ENCODE measurements around the gene KIF26A. TPM values are rescaled to one million over a fixed set of nuclear protein-coding genes. Genes with fewer than 3 reads are reported as not detected.

The KIF26A gene
- total RNA-seq = 1 to 10 TPM; 7.7 to 7.9 TPM

- POLR2A ChIA-PET = no interaction called here
- peak within 1 kb of the TSS; percentile 54 for H3K4me3 Mint-ChIP-seq
- CTCF ChIA-PET = interaction anchor here (1.0 to 1.9 kb wide), 6 partner anchors 13 to 427 kb away, joined by 3 to 11 read pairs (median 4); no protein-coding TSS in a partner anchor
- peaks cover 10% of the 10 kb centered on the region for H3K4me1 Mint-ChIP-seq
- H3K9me3 Mint-ChIP-seq = no peaks in the 10 kb centered on the region
- H3K27ac Mint-ChIP-seq = no peak within 1 kb of the TSS
- H3K36me3 Mint-ChIP-seq (ENCODE audit: low read depth) = no peaks in the 10 kb centered on the region
- DNase-seq = peak; percentile 33
- peaks cover 32% of the 10 kb centered on the region for H3K27me3 Mint-ChIP-seq
Observed at GRCh38 chr14:104138098-104138717, at the start of gene KIF26A. Gene KIF26A (plus strand): TSS chr14:104138587. CDS start chr14:104138723, 136 bp downstream.

- DNase-seq = no peak
- Mint-ChIP-seq H3K27ac (no peak overlapping the region), H3K4me1 (peaks cover 4% of the 10 kb centered on the region), H3K9me3 (no peaks in the 10 kb centered on the region), H3K4me3 (no peak overlapping the region), H3K27me3 (peaks cover 1% of the 10 kb centered on the region), H3K36me3 (ENCODE audit: low read depth) (no peaks in the 10 kb centered on the region)
- CTCF ChIA-PET = no interaction called here
- POLR2A ChIA-PET = no interaction called here
Observed at GRCh38 chr14:104090071-104090748, 48.2 kb upstream of the KIF26A start.

GRCh38 chr14:104091061-104091926 lies 47.1 kb upstream of the KIF26A start:
- Mint-ChIP-seq H3K4me3 (no peak overlapping the region), H3K27ac (no peak overlapping the region), H3K36me3 (ENCODE audit: low read depth) (no peaks in the 10 kb centered on the region), H3K4me1 (peaks cover 4% of the 10 kb centered on the region), H3K27me3 (peaks cover under 1% of the 10 kb centered on the region), H3K9me3 (no peaks in the 10 kb centered on the region)
- ChIA-PET CTCF (no interaction called here), POLR2A (no interaction called here)
- no peak for DNase-seq

GRCh38 chr14:104091927-104092771 lies 46.2 kb upstream of the KIF26A start:
- DNase-seq = no peak
- Mint-ChIP-seq H3K27me3 (no peaks in the 10 kb centered on the region), H3K36me3 (ENCODE audit: low read depth) (no peaks in the 10 kb centered on the region), H3K27ac (no peak overlapping the region), H3K4me3 (no peak overlapping the region), H3K9me3 (no peaks in the 10 kb centered on the region), H3K4me1 (peaks cover 4% of the 10 kb centered on the region)
- ChIA-PET CTCF (no interaction called here), POLR2A (no interaction called here)

GRCh38 chr14:104092931-104093365 lies 45.4 kb upstream of the KIF26A start:
- H3K27ac Mint-ChIP-seq = no peak overlapping the region

GRCh38 chr14:104093366-104094055 lies 44.9 kb upstream of the KIF26A start:
- Mint-ChIP-seq H3K36me3 (ENCODE audit: low read depth) (no peaks in the 10 kb centered on the region), H3K27ac (no peak overlapping the region), H3K4me1 (peaks cover 4% of the 10 kb centered on the region), H3K9me3 (no peaks in the 10 kb centered on the region), H3K4me3 (no peak overlapping the region), H3K27me3 (no peaks in the 10 kb centered on the region)
- ChIA-PET POLR2A (no interaction called here), CTCF (interaction anchor here (0.8 to 1.7 kb wide), 7 partner anchors 10 to 470 kb away, joined by 3 to 6 read pairs (median 3); no protein-coding TSS in a partner anchor)
- no peak for DNase-seq

More at GRCh38 chr14:104092931-104093365, 45.4 kb upstream of the KIF26A start:
- no peaks in the 10 kb centered on the region for H3K9me3 Mint-ChIP-seq
- H3K36me3 Mint-ChIP-seq (ENCODE audit: low read depth) = no peaks in the 10 kb centered on the region
- POLR2A ChIA-PET = no interaction called here
- peaks cover 4% of the 10 kb centered on the region for H3K4me1 Mint-ChIP-seq
- no peaks in the 10 kb centered on the region for H3K27me3 Mint-ChIP-seq
- no peak for DNase-seq
- H3K4me3 Mint-ChIP-seq = no peak overlapping the region
- CTCF ChIA-PET = interaction anchor here (1.5 kb wide), 1 partner anchor 135 kb away, joined by 3 read pairs; no protein-coding TSS in a partner anchor

GRCh38 chr14:104094056-104094708 lies 44.2 kb upstream of the KIF26A start:
- Mint-ChIP-seq H3K36me3 (ENCODE audit: low read depth) (no peaks in the 10 kb centered on the region), H3K4me3 (no peak overlapping the region), H3K27ac (no peak overlapping the region), H3K4me1 (peaks cover 4% of the 10 kb centered on the region), H3K9me3 (no peaks in the 10 kb centered on the region), H3K27me3 (no peaks in the 10 kb centered on the region)
- ChIA-PET CTCF (interaction anchor here (0.8 to 1.7 kb wide), 7 partner anchors 11 to 470 kb away, joined by 3 to 6 read pairs (median 3); no protein-coding TSS in a partner anchor), POLR2A (no interaction called here)
- no peak for DNase-seq

GRCh38 chr14:104094709-104095425 lies 43.5 kb upstream of the KIF26A start:
- H3K36me3 Mint-ChIP-seq (ENCODE audit: low read depth) = no peaks in the 10 kb centered on the region
- H3K4me1 Mint-ChIP-seq = peaks cover 4% of the 10 kb centered on the region
- no peak overlapping the region for H3K27ac Mint-ChIP-seq
- H3K4me3 Mint-ChIP-seq = no peak overlapping the region
- peak; percentile 78 for DNase-seq
- ChIA-PET POLR2A (no interaction called here), CTCF (interaction anchor here (1.0 to 1.7 kb wide), 5 partner anchors 18 to 133 kb away, joined by 3 to 6 read pairs (median 4); no protein-coding TSS in a partner anchor)
- no peaks in the 10 kb centered on the region for H3K9me3 Mint-ChIP-seq
- H3K27me3 Mint-ChIP-seq = no peaks in the 10 kb centered on the region

GRCh38 chr14:104095426-104096310 lies 42.7 kb upstream of the KIF26A start:
- no peaks in the 10 kb centered on the region for H3K27me3 Mint-ChIP-seq
- CTCF ChIA-PET = interaction anchor here (1.6 to 1.8 kb wide), 3 partner anchors 8 to 19 kb away, joined by 4 to 6 read pairs (median 4); no protein-coding TSS in a partner anchor
- no peak for DNase-seq
- peaks cover 4% of the 10 kb centered on the region for H3K4me1 Mint-ChIP-seq
- no peaks in the 10 kb centered on the region for H3K36me3 Mint-ChIP-seq (ENCODE audit: low read depth)
- no peak overlapping the region for H3K4me3 Mint-ChIP-seq
- no peak overlapping the region for H3K27ac Mint-ChIP-seq
- no peaks in the 10 kb centered on the region for H3K9me3 Mint-ChIP-seq
- POLR2A ChIA-PET = no interaction called here

GRCh38 chr14:104096318-104096717 lies 42.1 kb upstream of the KIF26A start:
- Mint-ChIP-seq H3K4me3 (no peak overlapping the region), H3K9me3 (no peaks in the 10 kb centered on the region), H3K36me3 (ENCODE audit: low read depth) (no peaks in the 10 kb centered on the region), H3K4me1 (peaks cover 4% of the 10 kb centered on the region), H3K27ac (no peak overlapping the region), H3K27me3 (no peaks in the 10 kb centered on the region)
- no peak for DNase-seq
- POLR2A ChIA-PET = no interaction called here
- CTCF ChIA-PET = interaction anchor here (1.6 to 1.8 kb wide), 2 partner anchors 9 to 19 kb away, joined by 4 read pairs; no protein-coding TSS in a partner anchor
